Ovary (tissue), 3 donors: Measurements from ENCODE around the gene CSNK2A1.

ENCODE experiments used
- EP300 ChIP-seq: sonication (generic); formaldehyde crosslinking; IDR thresholded peaks from one replicate; pipeline ENCODE4 v1.6.1; 2017; ENCODE audit warnings: antibody characterized with exemption
- TF ChIP-seq, protein P1 (sequence below), 3 donors: fragments of 450-650 bp in 2 of 3; fragments of 200-600 bp in 1 of 3; IDR thresholded peaks; one replicate each; pipeline versions ENCODE4 v1.5.1 to v1.8.0; 2016 to 2022; ENCODE audit warnings: antibody characterized with exemption in 3 of 3, mild to moderate bottlenecking in 1 of 3
- donor health status: DM: no; HTN: no; CAD: no.

DNA sequence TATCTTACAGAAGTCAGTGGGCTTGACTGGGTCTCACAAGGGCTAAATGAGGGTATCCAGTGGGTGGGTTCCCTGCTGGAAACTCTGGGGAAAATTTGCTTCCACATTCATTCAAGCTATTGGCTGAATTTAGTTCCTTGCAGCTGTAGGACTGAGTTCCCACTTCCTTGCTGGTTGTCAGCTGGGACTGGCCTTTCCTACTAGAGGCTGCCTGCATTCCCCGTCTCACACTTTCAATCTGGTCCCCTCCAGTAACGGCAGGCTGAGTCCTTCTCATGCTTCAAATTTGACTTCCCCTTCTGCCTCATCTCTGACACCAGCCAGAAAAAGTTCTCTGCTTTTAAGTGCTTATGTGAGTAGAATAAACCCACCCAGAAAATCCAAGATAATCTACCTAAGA lies 4.4 kb downstream of the CSNK2A1 start:
- TF ChIP-seq, protein P1, sequence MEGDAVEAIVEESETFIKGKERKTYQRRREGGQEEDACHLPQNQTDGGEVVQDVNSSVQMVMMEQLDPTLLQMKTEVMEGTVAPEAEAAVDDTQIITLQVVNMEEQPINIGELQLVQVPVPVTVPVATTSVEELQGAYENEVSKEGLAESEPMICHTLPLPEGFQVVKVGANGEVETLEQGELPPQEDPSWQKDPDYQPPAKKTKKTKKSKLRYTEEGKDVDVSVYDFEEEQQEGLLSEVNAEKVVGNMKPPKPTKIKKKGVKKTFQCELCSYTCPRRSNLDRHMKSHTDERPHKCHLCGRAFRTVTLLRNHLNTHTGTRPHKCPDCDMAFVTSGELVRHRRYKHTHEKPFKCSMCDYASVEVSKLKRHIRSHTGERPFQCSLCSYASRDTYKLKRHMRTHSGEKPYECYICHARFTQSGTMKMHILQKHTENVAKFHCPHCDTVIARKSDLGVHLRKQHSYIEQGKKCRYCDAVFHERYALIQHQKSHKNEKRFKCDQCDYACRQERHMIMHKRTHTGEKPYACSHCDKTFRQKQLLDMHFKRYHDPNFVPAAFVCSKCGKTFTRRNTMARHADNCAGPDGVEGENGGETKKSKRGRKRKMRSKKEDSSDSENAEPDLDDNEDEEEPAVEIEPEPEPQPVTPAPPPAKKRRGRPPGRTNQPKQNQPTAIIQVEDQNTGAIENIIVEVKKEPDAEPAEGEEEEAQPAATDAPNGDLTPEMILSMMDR (IDR thresholded peaks at IDR 0.05): no peak
- TF ChIP-seq EP300: no peak
